T47D (cell line): ENCODE results near the gene ZNF396.
A peak's percentile ranks its signal among the peaks of the same experiment; 100 is the strongest.

Source experiments
- DNase-seq, 2 experiments: peaks; one replicate each; pipeline versions ENCODE4 v3.0.0 to v3.0.0-alpha.2; 2011 to 2012; ENCODE audit warnings: low read depth in 1 of 2, low spot score in 1 of 2
- JUND ChIP-seq: IDR thresholded peaks from 2 replicates; pipeline ENCODE4 v1.6.1; 2012; ENCODE audit warnings: low read depth
- in situ Hi-C: cut with HindIII; loops from 2 replicates; pipeline ENCODE4 v1.10.0; 2016; ENCODE audit warnings: low sequenced_read_pairs, low pct_unique_long_range_greater_than_20kb

ZNF396 gene

GRCh38 chr18:35407871-35408481, 30.8 kb upstream of the ZNF396 start:
- peak; percentile 21 to 83 for DNase-seq
- TF ChIP-seq JUND: no peak
- in situ Hi-C loops: no loop called here

GRCh38 chr18:35406666-35407065, 29.5 kb upstream of the ZNF396 start:
- no peak for TF ChIP-seq JUND
- in situ Hi-C loops: no loop called here
- DNase-seq: no peak

GRCh38 chr18:35397976-35398375, 20.8 kb upstream of the ZNF396 start:
- no peak for DNase-seq
- in situ Hi-C loops: no loop called here
- TF ChIP-seq JUND: no peak

- DNase-seq: no peak
- in situ Hi-C loops: no loop called here
- TF ChIP-seq JUND: no peak
These were observed 16.6 kb upstream of the ZNF396 start for GRCh38 chr18:35393716-35394115.

- in situ Hi-C loops: no loop called here
- DNase-seq: no peak
- TF ChIP-seq JUND: no peak
These were observed 15.2 kb upstream of the ZNF396 start for GRCh38 chr18:35392375-35392774.

- DNase-seq: no peak
- TF ChIP-seq JUND: no peak
- in situ Hi-C loops: no loop called here
These were observed 14.0 kb upstream of the ZNF396 start for GRCh38 chr18:35390951-35391700.

- TF ChIP-seq JUND: no peak
- no peak for DNase-seq
- in situ Hi-C loops: no loop called here
These were observed 12.0 kb upstream of the ZNF396 start for GRCh38 chr18:35389095-35389618.

GRCh38 chr18:35387152-35387571, 10.0 kb upstream of the ZNF396 start:
- peak in 1 of 2 experiments; percentile 60 for DNase-seq
- in situ Hi-C loops: no loop called here
- TF ChIP-seq JUND: no peak

GRCh38 chr18:35386600-35387100, 9.5 kb upstream of the ZNF396 start:
- in situ Hi-C loops: no loop called here
- TF ChIP-seq JUND: no peak
- peak in 1 of 2 experiments; percentile 79 for DNase-seq

- in situ Hi-C loops: no loop called here
- no peak for TF ChIP-seq JUND
- DNase-seq: no peak
These were observed 6.0 kb upstream of the ZNF396 start for GRCh38 chr18:35383136-35383535.

GRCh38 chr18:35379421-35379820, 2.3 kb upstream of the ZNF396 start:
- DNase-seq: peak in 1 of 2 experiments; percentile 46
- no peak for TF ChIP-seq JUND
- in situ Hi-C loops: no loop called here

- in situ Hi-C loops: no loop called here
- TF ChIP-seq JUND: no peak
These were observed 1.4 kb upstream of the ZNF396 start for GRCh38 chr18:35378574-35378896.

GRCh38 chr18:35377875-35378573, 887 bp upstream of the ZNF396 start:
- in situ Hi-C loops: no loop called here
- no peak for TF ChIP-seq JUND
- DNase-seq: no peak

More at GRCh38 chr18:35378574-35378896, 1.4 kb upstream of the ZNF396 start:
- no peak for DNase-seq
